Immature natural killer cell (primary cell): ENCODE results near the gene CLDN34. TPM values are rescaled to one million over a fixed set of nuclear protein-coding genes. Genes with fewer than 3 reads are reported as not detected.

Source experiments
- DNase-seq, 3 donors: peaks; one replicate each; pipeline ENCODE4 v3.0.0; 2022; ENCODE audit warnings: mixed read lengths in 1 of 3
- H3K27ac Mint-ChIP-seq, 6 donors: one replicate each; pipeline ENCODE4 v1.8.0; 2020; ENCODE audit warnings: mixed read lengths in 6 of 6, mild to moderate bottlenecking in 5 of 6, inconsistent platforms in 4 of 6, moderate library complexity in 3 of 6
- H3K27me3 Mint-ChIP-seq, 3 donors: one replicate each; pipeline ENCODE4 v1.8.0; 2020 to 2021; ENCODE audit warnings: low read depth in 3 of 3, mild to moderate bottlenecking in 3 of 3, mixed read lengths in 3 of 3, moderate library complexity in 3 of 3, inconsistent platforms in 1 of 3
- H3K36me3 Mint-ChIP-seq, 3 donors: one replicate each; pipeline ENCODE4 v1.8.0; 2020; ENCODE audit warnings: mixed read lengths in 3 of 3, inconsistent platforms in 2 of 3, mild to moderate bottlenecking in 2 of 3
- H3K4me1 Mint-ChIP-seq, 2 donors: one replicate each; pipeline ENCODE4 v1.8.0; 2020; ENCODE audit warnings: inconsistent platforms in 2 of 2, mild to moderate bottlenecking in 2 of 2, mixed read lengths in 2 of 2, moderate library complexity in 1 of 2
- H3K4me3 Mint-ChIP-seq, 5 donors: one replicate each; pipeline ENCODE4 v1.8.0; 2020; ENCODE audit warnings: mild to moderate bottlenecking in 5 of 5, mixed read lengths in 5 of 5, inconsistent platforms in 3 of 5, moderate library complexity in 3 of 5
- H3K9me3 Mint-ChIP-seq, 6 donors: one replicate each; pipeline ENCODE4 v1.8.0; 2020; ENCODE audit warnings: mild to moderate bottlenecking in 6 of 6, mixed read lengths in 6 of 6, inconsistent platforms in 4 of 6, moderate library complexity in 3 of 6
- polyA plus RNA-seq, 3 donors: library from polyadenylated mRNA; unstranded; fragments of 300-500 nt; fragmentation: Illumina TruSeq; gene quantifications; one replicate each; pipeline ENCODE4 v1.2.3, GENCODE V29; 2021

The CLDN34 gene
- polyA plus RNA-seq, 3 donors from 2014 or later = not detected

DNA sequence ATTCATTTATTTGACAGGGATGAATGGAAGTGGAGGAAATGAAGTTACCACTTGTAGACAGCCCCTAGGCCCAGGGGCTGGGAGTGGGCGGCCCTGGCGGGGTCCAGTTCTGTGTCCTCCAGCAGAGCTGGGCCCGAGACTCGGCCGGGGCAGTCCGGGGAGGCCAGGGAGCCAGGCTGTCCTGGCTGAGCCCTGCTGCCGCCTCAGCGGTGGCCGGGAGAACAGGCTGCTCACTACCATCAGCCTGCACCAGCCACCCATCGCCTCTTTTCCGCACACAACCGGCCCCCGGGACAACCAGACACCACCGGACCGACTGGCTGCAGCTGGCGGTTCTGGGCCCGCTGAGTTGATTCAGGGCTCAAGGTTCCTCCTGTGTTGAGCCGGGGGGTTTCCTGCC lies 25.6 kb downstream of the CLDN34 start:
- Mint-ChIP-seq H3K9me3 (peaks cover 0 to 2% (median 0%) of the 10 kb centered on the region in 6 donors), H3K4me3 (no peak overlapping the region), H3K27ac (no peak overlapping the region), H3K36me3 (no peaks in the 10 kb centered on the region), H3K27me3 (no peaks in the 10 kb centered on the region), H3K4me1 (no peaks in the 10 kb centered on the region)
- DNase-seq = no peak

DNA sequence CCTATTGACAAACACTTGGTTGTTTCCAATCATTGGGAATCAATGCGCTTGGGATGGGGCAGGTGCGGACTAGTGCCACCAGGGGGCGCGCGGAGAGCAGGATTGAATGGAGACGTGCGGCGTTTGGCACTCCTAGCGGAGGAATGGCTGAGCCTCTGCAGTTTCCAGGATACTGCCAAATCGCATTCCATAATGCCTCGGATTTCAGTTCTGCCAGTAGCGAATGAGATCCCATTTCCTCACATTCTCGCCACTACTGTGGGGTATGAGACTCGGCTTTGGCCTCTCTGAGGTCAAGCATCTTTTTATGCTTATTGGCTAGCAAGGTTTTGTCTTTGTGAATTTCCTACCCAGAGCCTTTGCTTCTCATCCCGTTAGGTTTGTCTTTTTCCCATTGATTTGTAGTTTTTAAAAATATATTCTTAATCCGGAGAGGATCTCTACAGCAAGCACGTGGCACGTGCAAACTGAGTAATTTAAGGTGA lies 28.7 kb downstream of the CLDN34 start:
- H3K4me3 Mint-ChIP-seq = no peak overlapping the region
- H3K9me3 Mint-ChIP-seq = peaks cover 0 to 2% (median 0%) of the 10 kb centered on the region in 6 donors
- no peaks in the 10 kb centered on the region for H3K4me1 Mint-ChIP-seq
- H3K27ac Mint-ChIP-seq = no peak overlapping the region
- peak; percentile 71 to 74 (median 72) for DNase-seq
- H3K27me3 Mint-ChIP-seq = no peaks in the 10 kb centered on the region
- no peaks in the 10 kb centered on the region for H3K36me3 Mint-ChIP-seq

DNA sequence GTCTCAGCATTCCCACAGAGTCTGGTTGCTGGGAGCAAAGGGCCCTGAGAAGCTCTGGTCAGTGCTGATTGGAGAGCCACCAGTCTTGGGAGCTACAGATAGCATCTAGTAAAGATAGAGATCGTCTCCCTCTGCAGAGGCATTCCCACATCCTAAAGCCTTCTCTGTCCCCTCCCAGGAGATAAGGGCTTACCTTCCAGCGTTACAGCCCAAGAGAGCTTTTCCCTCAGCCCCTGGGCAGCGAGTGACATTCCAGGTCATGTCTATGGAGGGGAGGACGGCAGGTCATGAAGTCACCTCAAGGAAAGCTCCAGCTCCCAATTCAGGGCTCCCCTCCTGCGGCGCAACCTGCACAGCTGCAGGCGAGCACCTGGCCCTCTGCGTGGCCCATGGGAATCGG lies 29.9 kb downstream of the CLDN34 start:
- Mint-ChIP-seq H3K4me1 (no peaks in the 10 kb centered on the region), H3K4me3 (no peak overlapping the region), H3K9me3 (peaks cover 0 to 2% (median 0%) of the 10 kb centered on the region in 6 donors), H3K27ac (no peak overlapping the region), H3K27me3 (no peaks in the 10 kb centered on the region), H3K36me3 (no peaks in the 10 kb centered on the region)
- no peak for DNase-seq

DNA sequence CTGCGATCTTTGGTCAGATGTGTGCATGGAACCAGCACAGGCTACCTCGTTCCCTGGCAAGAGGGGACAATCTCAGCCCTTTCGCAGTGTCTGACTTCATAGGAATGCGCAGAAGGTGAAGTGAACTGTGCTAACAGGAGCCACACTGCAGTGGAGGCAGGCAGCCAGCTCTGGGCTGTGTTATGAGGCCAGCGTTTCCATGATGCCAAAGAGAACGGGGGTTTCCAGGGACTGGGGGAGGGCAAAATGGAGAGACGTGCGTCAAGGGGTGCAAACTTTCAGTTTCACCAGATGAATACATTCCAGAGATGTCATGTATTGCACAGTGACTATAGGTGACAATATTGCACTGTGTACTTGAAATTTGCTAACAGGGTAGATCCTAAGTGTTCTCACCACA lies 30.4 kb downstream of the CLDN34 start:
- no peak for DNase-seq
- Mint-ChIP-seq H3K4me1 (no peaks in the 10 kb centered on the region), H3K27me3 (no peaks in the 10 kb centered on the region), H3K9me3 (peaks cover 0 to 2% (median 0%) of the 10 kb centered on the region in 6 donors), H3K27ac (no peak overlapping the region), H3K36me3 (no peaks in the 10 kb centered on the region), H3K4me3 (no peak overlapping the region)

DNA sequence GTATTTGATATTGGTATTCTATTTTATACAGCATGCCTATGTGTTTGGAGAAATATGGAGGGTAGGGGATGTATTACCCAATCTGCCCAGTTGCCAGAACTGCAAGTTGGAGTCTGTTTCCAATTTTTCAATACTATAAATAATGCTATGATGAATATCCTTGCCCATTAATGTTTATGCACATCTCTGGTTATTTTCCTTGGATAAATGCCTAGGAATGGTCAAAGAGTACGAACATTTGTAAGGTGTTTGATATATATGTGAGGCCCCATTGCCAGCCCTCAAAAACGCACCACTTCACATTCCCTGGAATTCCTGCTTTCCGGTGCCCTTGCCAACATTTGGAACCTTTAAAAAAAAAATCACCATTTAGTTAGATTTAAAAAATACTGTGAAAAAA lies 34.3 kb downstream of the CLDN34 start:
- H3K4me1 Mint-ChIP-seq = peaks cover 3 to 7% of the 10 kb centered on the region in 2 donors
- peaks cover 0 to 3% (median 0%) of the 10 kb centered on the region in 3 donors for H3K27me3 Mint-ChIP-seq
- H3K36me3 Mint-ChIP-seq = no peaks in the 10 kb centered on the region
- no peak for DNase-seq
- peaks cover 0 to 2% (median 0%) of the 10 kb centered on the region in 6 donors for H3K9me3 Mint-ChIP-seq
- no peak overlapping the region for H3K27ac Mint-ChIP-seq
- no peak overlapping the region for H3K4me3 Mint-ChIP-seq

DNA sequence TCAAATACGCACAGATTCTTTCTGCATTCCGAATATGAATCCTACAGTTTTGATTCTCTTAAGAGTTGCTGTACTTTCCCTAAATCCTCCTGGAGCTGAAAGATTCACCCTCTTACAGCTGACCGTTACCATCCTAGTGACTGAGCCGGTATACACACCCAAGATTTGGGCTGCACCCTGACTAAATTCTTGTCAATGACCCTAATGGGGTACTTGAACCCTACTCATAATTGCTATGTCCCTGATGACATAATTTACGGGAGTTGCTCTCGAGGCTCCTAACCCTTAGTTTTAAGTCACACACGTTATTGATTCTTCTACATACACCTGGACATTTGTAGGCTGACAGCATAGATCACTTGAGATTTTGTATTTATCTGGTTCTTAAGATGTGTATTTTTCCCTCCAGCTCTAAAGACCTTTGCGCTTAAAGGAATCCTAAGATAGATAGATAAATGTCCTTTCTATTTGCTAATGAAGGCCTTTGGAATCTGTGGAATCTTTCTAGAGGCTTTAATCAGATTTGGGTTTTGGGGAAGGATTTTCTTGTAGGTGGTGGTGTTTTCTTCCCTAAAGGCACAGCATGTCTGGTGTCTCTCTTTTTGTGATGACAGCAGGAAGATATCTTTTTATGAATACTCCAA lies 37.8 kb downstream of the CLDN34 start:
- no peak for DNase-seq
- Mint-ChIP-seq H3K27ac (no peak overlapping the region), H3K4me1 (peaks cover 3 to 7% of the 10 kb centered on the region in 2 donors), H3K27me3 (peaks cover 0 to 3% (median 0%) of the 10 kb centered on the region in 3 donors), H3K4me3 (no peak overlapping the region), H3K36me3 (no peaks in the 10 kb centered on the region), H3K9me3 (no peaks in the 10 kb centered on the region)

DNA sequence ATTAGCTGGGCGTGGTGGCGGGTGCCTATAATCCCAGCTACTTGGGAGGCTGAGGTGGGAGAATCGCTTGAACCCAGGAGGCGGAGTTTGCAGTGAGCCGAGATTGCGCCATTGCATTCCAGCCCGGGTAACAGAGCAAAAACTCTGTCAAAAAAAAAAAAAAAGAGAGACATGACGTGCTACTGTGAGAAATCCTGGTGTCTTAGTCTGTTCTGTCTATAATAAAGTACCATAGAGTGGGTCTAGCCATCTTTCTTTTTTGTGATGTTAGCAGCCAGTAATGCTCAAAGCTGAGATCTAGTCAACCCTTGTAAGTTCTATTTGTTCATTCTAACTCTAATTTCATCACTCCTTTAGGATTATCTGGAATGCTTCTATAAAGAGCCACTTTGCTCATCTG lies 38.9 kb downstream of the CLDN34 start:
- Mint-ChIP-seq H3K27ac (no peak overlapping the region), H3K27me3 (peaks cover 0 to 3% (median 0%) of the 10 kb centered on the region in 3 donors), H3K9me3 (no peaks in the 10 kb centered on the region), H3K4me1 (peaks cover 7 to 13% of the 10 kb centered on the region in 2 donors), H3K4me3 (no peak overlapping the region), H3K36me3 (no peaks in the 10 kb centered on the region)
- no peak for DNase-seq

DNA sequence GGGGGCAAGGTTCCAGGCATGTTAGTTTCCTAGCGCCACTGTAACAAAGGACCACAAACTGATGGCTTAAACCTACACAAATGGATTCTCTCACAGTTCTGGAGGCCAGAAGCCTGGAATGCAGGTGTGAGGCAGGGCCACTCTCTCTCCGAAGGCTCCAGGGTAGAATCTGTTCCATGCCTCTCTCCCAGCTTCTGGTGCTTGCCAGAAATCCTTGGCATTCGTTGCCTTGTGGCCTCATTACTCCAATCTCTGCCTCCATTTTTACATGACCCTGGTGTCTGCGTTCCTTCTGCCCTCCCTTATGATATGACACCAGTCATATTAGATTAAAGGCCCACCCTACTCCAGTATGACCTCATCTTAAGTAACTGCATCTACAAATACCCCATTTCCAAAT lies 39.6 kb downstream of the CLDN34 start:
- DNase-seq = no peak
- Mint-ChIP-seq H3K4me1 (peaks cover 14 to 20% of the 10 kb centered on the region in 2 donors), H3K4me3 (no peak overlapping the region), H3K9me3 (no peaks in the 10 kb centered on the region), H3K27me3 (peaks cover 2 to 4% (median 3%) of the 10 kb centered on the region in 3 donors), H3K36me3 (no peaks in the 10 kb centered on the region), H3K27ac (no peak overlapping the region)

DNA sequence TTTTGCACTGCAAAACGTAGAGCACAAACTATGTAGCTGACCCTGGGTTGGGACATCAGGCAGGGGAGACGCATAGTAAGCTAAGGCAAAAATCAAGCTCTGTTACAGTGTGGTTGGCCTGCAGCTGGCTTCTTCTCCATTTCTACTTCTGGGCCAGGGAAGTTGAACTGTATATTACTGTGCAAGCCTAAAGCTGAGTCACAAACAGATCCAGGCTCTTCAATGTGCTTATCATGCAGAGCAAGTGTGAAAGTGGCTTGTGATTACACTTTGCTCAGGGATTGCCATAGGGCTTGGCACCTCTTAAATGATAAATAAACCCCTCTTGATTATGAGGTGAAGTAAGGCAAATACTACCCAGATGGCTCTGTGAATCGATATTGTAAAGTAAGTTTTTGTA lies 40.5 kb downstream of the CLDN34 start:
- Mint-ChIP-seq H3K27me3 (peaks cover 2 to 7% (median 3%) of the 10 kb centered on the region in 3 donors), H3K4me1 (peaks cover 15 to 24% of the 10 kb centered on the region in 2 donors), H3K4me3 (no peak overlapping the region), H3K27ac (no peak overlapping the region), H3K36me3 (no peaks in the 10 kb centered on the region), H3K9me3 (no peaks in the 10 kb centered on the region)
- no peak for DNase-seq

DNA sequence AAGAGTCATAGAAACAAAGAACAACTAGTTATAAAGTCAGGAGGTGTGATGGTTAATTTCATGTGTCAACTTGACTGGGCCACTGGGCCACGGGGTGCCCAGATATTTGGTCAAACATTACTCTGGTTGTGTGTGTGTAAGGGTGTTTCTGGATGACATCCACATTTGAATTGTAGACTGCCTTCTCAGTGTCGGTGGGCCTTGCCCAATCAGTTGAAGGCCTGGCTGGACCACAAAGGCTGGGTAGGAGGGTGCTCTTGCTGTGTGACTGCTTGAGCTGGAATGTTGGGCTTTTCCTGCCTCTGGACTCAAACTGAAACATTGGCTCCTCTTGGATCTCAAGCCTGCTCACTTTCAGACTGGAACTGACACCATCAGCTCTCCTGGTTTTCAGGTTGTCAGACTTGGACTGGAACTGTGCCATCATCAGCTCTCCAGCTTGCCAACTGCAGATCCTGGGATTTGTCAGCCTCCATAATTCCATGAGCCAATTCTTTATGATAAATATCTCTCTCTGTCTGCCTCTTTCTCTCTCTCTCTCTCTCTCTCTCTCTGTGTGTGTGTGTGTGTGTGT lies 41.4 kb downstream of the CLDN34 start:
- Mint-ChIP-seq H3K36me3 (no peaks in the 10 kb centered on the region), H3K4me3 (no peak overlapping the region), H3K9me3 (no peaks in the 10 kb centered on the region), H3K27ac (no peak overlapping the region), H3K4me1 (peaks cover 15 to 29% of the 10 kb centered on the region in 2 donors), H3K27me3 (peaks cover 6 to 7% (median 6%) of the 10 kb centered on the region in 3 donors)
- no peak for DNase-seq

DNA sequence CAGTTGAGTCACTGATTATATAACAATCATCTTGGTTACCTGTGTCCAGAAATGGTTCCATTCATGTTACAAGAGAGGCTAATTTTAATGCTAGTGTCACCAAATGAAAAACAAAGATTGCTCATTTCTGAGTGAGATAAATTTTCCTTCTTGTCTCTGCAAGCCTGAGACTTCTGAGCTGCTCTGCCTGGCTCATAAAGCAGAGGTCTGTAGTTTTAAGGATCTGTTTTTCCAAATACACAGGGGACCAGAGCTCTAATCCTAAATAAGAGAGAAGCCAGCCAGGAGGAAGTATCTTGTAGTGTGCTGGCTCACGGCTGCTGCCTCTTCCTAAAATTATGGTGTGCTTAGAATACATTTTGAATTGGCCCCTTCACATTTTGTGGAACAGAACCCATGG lies 42.6 kb downstream of the CLDN34 start:
- Mint-ChIP-seq H3K4me1 (peaks cover 12 to 24% of the 10 kb centered on the region in 2 donors), H3K4me3 (no peak overlapping the region), H3K9me3 (no peaks in the 10 kb centered on the region), H3K27me3 (peaks cover 6 to 8% (median 7%) of the 10 kb centered on the region in 3 donors), H3K27ac (no peak overlapping the region), H3K36me3 (no peaks in the 10 kb centered on the region)
- DNase-seq = no peak

DNA sequence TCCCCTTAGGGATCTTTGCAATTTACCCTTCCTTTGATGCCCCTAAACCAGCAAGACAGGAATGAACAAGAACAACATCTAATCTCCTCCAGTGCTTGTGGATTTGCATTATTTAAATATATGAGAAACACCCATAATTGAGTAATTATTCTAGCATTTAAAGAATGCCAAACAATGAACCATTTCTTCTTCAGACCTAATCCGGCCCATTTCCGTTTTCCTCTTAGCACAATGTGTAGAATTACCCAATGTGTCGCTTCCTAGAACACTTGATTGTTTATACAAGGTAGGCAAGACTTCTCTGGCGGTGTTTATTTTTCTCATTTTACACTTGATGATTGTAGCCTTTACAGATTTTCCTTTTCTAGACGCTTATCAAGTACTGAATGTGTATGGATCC lies 43.5 kb downstream of the CLDN34 start:
- no peaks in the 10 kb centered on the region for H3K9me3 Mint-ChIP-seq
- H3K27ac Mint-ChIP-seq = peak overlapping the region in 2 of 6 donors; percentile 15 to 65
- H3K36me3 Mint-ChIP-seq = no peaks in the 10 kb centered on the region
- peak overlapping the region in 2 of 5 donors; percentile 15 to 31 for H3K4me3 Mint-ChIP-seq
- H3K4me1 Mint-ChIP-seq = peaks cover 12 to 24% of the 10 kb centered on the region in 2 donors
- H3K27me3 Mint-ChIP-seq = peaks cover 6 to 8% (median 7%) of the 10 kb centered on the region in 3 donors
- no peak for DNase-seq

DNA sequence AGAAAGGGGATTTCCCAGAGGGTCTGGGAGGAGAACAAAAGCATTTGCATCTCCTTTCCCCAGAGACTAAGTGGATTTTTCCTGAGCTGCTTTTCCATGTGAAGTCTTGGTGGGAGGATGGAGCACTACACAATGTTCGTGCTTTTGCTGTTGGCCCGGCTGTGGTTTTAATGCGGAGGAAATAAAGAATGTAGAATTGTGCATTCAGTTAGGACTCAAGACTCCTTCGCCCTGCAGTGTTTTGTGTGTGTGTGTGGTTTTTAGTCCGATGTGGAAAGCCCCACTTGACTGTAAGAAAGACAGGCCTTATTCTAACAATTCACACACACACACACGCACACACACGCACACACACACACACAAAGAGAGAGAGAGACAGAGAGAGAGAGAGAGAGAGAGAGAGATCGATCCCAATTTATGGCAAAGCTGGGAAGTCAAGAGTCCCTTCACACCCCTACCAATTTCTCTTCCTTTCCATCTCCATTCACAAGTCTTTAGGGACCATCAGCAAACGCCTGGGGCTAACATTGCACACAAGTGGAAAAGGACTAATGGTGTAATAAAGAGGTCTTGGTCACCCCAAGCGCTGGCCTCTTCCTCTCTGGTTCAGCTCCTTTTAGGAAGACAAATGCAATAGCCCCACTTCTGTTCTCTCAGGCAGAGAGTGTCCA lies 44.2 kb downstream of the CLDN34 start:
- Mint-ChIP-seq H3K9me3 (no peaks in the 10 kb centered on the region), H3K4me1 (peaks cover 14 to 25% of the 10 kb centered on the region in 2 donors), H3K27me3 (peaks cover 5 to 8% (median 8%) of the 10 kb centered on the region in 3 donors), H3K36me3 (no peaks in the 10 kb centered on the region), H3K4me3 (peak overlapping the region in 2 of 5 donors; percentile 12 to 31), H3K27ac (peak overlapping the region in 3 of 6 donors; percentile 19 to 65 (median 57))
- no peak for DNase-seq

DNA sequence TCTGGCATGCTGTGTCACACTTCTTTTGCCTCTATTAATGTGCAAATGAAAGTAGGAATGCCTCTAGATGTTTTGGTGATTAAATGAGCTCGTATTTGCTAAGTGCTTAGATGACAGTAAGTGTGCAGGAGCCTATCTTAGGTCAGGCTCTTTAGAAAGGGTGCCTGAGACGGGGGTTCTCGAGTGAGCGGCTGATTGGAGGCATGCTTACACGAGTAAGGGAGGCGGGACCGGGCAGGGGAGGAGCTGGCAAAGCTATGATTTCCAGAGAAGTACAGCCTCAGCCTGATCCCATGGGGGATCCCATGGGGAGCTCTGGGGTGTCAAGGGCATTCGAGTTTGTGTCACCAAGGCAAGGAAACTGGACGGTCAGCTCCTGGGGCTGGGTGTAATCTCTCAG lies 44.8 kb downstream of the CLDN34 start:
- no peaks in the 10 kb centered on the region for H3K9me3 Mint-ChIP-seq
- H3K27me3 Mint-ChIP-seq = peaks cover 8 to 11% (median 8%) of the 10 kb centered on the region in 3 donors
- DNase-seq = no peak
- peaks cover 18 to 31% of the 10 kb centered on the region in 2 donors for H3K4me1 Mint-ChIP-seq
- H3K27ac Mint-ChIP-seq = peak overlapping the region in 1 of 6 donors; percentile 65
- H3K4me3 Mint-ChIP-seq = peak overlapping the region in 1 of 5 donors; percentile 12
- no peaks in the 10 kb centered on the region for H3K36me3 Mint-ChIP-seq
